Activated CD4-positive, alpha-beta memory T cell treated with anti-CD3 and anti-CD28 coated beads for 36 hours (primary cell): ENCODE results near the gene MVD. TPM values are rescaled to one million over a fixed set of nuclear protein-coding genes. Genes with fewer than 3 reads are reported as not detected.

Experiments
- CTCF ChIA-PET: fragments of 350-600 bp; sonication (Branson Sonifier 250); formaldehyde crosslinking; loops from one replicate; lab custom pipeline; 2021; ENCODE audit warnings: antibody characterized with exemption, inconsistent platforms; lab: Charles Lee
- POLR2A ChIA-PET: fragments of 350-600 bp; sonication (Branson Sonifier 250); formaldehyde crosslinking; loops from one replicate; lab custom pipeline; 2021; ENCODE audit warnings: antibody characterized with exemption; lab: Charles Lee
- DNase-seq: peaks from one replicate; pipeline ENCODE4 v3.0.0-alpha.2; 2020
- H3K27ac Mint-ChIP-seq: one replicate; pipeline ENCODE4 v1.8.0; 2021; ENCODE audit warnings: mixed read lengths
- H3K27me3 Mint-ChIP-seq: one replicate; pipeline ENCODE4 v1.8.0; 2021; ENCODE audit warnings: mixed read lengths
- H3K36me3 Mint-ChIP-seq: one replicate; pipeline ENCODE4 v1.8.0; 2021; ENCODE audit warnings: mixed read lengths
- H3K4me1 Mint-ChIP-seq: one replicate; pipeline ENCODE4 v1.8.0; 2021; ENCODE audit warnings: low read depth, mixed read lengths
- H3K4me3 Mint-ChIP-seq: one replicate; pipeline ENCODE4 v1.8.0; 2021; ENCODE audit warnings: mild to moderate bottlenecking, mixed read lengths
- H3K9me3 Mint-ChIP-seq: one replicate; pipeline ENCODE4 v1.8.0; 2021; ENCODE audit warnings: mixed read lengths
- intact Hi-C: fragments of 100-400 bp; cut with micrococcal nuclease; formaldehyde crosslinking; loops from one replicate; pipeline ENCODE4 v1.15.1; 2023
- total RNA-seq, 2 experiments: library from RNA; stranded (reverse); gene quantifications; one replicate each; pipeline ENCODE4 v1.2.3, GENCODE V29; 2021

MVD gene
- total RNA-seq, 2 experiments from 2014 or later = 111 to 113 TPM

DNA sequence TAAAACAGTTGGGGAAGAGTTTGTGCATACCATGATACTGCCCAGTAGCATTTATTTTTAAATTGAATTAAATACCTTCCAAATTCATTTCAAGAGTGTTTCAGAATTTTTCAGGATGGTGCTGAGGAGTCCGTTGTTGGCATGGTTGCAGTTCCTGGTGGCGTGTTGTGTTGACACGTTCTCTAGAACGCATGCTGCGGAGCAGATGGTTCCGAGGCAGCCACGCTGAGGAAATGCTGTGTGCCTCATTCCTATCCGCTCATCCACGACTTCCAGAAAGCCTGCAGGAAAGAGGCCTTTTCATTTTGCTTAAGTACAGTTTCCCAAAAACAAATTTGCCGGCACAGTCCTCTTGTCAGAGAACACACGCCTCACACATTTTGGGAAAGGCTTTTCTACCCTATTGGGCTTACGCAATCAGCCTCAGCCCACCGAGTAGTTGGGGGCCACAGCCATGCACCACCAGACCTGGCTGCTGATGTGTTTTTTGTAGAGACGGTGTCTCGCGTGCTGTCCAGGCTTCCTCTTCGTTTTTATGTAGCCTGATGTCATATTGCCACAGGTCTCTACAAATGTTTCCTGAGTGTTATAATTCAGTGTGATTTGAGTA lies 56.6 kb downstream of the MVD start:
- no peak overlapping the region for H3K4me3 Mint-ChIP-seq
- H3K4me1 Mint-ChIP-seq = no peaks in the 10 kb centered on the region
- intact Hi-C loops = no loop called here
- CTCF ChIA-PET = no interaction called here
- POLR2A ChIA-PET = no interaction called here
- no peaks in the 10 kb centered on the region for H3K9me3 Mint-ChIP-seq
- H3K36me3 Mint-ChIP-seq = peaks cover 30% of the 10 kb centered on the region
- no peak overlapping the region for H3K27ac Mint-ChIP-seq
- no peaks in the 10 kb centered on the region for H3K27me3 Mint-ChIP-seq
- no peak for DNase-seq

DNA sequence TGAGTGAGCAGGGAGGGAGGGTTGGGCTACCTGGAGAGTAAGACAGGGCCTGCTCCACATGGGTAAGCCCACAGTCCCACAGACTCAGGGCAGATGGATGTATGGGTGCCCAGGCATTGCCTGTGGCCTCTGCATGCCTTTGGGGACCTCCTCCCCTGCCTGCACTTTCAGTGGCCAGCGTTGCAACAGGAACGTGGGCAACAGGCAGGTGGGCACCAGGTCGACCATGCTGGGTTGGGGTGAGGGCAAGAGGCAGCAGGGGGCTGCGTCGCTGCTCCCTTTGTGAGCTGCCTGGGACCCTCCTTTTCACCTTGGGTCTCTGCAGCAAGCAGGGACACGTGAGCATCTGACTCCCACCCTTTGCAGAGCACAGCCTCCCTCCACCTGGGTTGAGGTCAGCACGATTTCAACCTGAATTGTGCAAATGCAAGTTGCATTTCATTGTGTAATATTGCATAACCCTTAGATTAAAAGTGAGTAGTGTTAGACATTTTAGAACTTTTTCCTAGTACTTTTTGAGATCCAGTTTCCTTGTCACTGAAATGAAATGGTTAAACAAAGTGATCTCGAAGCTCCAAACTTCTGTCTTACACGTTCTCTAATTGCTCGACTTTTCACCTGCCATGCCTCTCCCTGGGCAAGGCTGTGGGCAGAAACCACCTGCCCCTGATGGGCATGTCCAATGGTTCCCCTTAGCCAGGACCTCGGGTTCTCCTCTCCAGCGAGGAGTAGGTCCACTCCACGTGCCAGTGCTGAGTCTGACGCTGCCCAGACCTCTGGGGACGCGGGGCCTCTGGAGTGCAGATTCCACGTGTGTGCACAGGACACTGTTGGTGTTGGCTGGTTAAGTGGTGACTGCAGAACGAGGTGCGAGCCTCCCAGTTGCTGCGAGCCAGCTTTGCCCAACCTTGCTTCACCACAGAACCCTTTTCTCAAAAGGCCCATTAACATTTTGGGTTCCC lies 57.4 kb downstream of the MVD start:
- ChIA-PET CTCF (no interaction called here), POLR2A (no interaction called here)
- H3K36me3 Mint-ChIP-seq = peaks cover 33% of the 10 kb centered on the region
- no peaks in the 10 kb centered on the region for H3K4me1 Mint-ChIP-seq
- H3K27ac Mint-ChIP-seq = no peak overlapping the region
- no peak overlapping the region for H3K4me3 Mint-ChIP-seq
- H3K9me3 Mint-ChIP-seq = no peaks in the 10 kb centered on the region
- DNase-seq = no peak
- intact Hi-C loops = no loop called here
- H3K27me3 Mint-ChIP-seq = no peaks in the 10 kb centered on the region

DNA sequence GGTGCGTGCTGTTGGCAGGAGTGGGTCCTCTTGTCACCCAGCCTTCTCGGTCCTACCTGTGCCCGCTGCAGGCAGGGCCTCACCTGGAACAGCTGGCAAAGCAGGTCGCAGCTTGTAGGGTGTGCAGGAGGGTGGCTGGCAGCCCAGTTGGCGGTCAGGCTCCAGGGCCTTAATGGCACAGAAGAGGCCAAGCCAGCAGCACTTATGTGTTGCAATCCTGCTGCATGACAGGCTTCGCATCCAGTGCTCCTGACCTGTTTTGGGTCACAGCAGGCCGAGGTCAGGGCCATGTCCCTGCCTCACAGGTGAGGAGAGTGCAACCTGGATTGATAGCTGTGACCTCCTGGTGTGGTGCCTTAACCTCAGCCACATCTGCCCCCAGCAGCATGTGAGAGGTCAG lies 60.8 kb downstream of the MVD start:
- ChIA-PET POLR2A (no interaction called here), CTCF (no interaction called here)
- intact Hi-C loops = no loop called here
- H3K36me3 Mint-ChIP-seq = peaks cover 31% of the 10 kb centered on the region
- H3K9me3 Mint-ChIP-seq = no peaks in the 10 kb centered on the region
- H3K27ac Mint-ChIP-seq = no peak overlapping the region
- no peak for DNase-seq
- H3K4me3 Mint-ChIP-seq = no peak overlapping the region
- H3K27me3 Mint-ChIP-seq = no peaks in the 10 kb centered on the region
- H3K4me1 Mint-ChIP-seq = peaks cover 4% of the 10 kb centered on the region

Other genes with a start within 250 kb of the MVD start
- 10 to 100 TPM; 11.6 to 12.0 TPM for gene ZFPM1, start 209.8 kb downstream of the MVD start, total RNA-seq
- gene ZC3H18, start 92.7 kb downstream of the MVD start, total RNA-seq = 10 to 100 TPM; 72.0 to 72.7 TPM
- under 1 TPM in 1 of 2 experiments, not detected in 1; 0.22 TPM for gene IL17C, start 24.5 kb downstream of the MVD start, total RNA-seq
- 100 to 1,000 TPM; 262 to 265 TPM for gene CYBA, start 12.0 kb downstream of the MVD start, total RNA-seq
- 1 to 10 TPM; 5.5 to 5.8 TPM for gene SNAI3, start 23.4 kb upstream of the MVD start, total RNA-seq
- gene RNF166, start 43.3 kb upstream of the MVD start, total RNA-seq = 10 to 100 TPM; 46.4 to 55.6 TPM
- 10 to 100 TPM; 38.0 to 41.6 TPM for gene CTU2, start 43.4 kb upstream of the MVD start, total RNA-seq
- gene PIEZO1, start 122.1 kb upstream of the MVD start, total RNA-seq = 100 to 1,000 TPM; 221 to 234 TPM
- 100 to 1,000 TPM; 169 to 183 TPM for gene CDT1, start 140.7 kb upstream of the MVD start, total RNA-seq
- 100 to 1,000 TPM; 270 to 272 TPM for gene APRT, start 148.8 kb upstream of the MVD start, total RNA-seq
- gene GALNS, start 193.9 kb upstream of the MVD start, total RNA-seq = 10 to 100 TPM; 22.0 to 24.1 TPM
- gene TRAPPC2L, start 194.0 kb upstream of the MVD start, total RNA-seq = 10 to 100 TPM; 63.6 to 71.5 TPM
- not detected for gene PABPN1L, start 203.6 kb upstream of the MVD start, total RNA-seq